Fibroblast of peridontal ligament (primary cell): Measurements from ENCODE around the gene NCR2.
A peak's percentile ranks its signal among the peaks of the same experiment; 100 is the strongest.

Experiments
- DNase-seq: peaks from one replicate; pipeline ENCODE4 v3.0.0-alpha.2; 2010; ENCODE audit errors: extremely low read depth

NCR2 gene

GRCh38 chr6:41359617-41360313, 24.4 kb downstream of the NCR2 start:
- DNase-seq, result no peak

GRCh38 chr6:41360314-41360685, 24.9 kb downstream of the NCR2 start:
- DNase-seq, result no peak

- DNase-seq, result no peak
Observed at GRCh38 chr6:41366150-41366549, 30.7 kb downstream of the NCR2 start.

GRCh38 chr6:41367061-41367460, 31.7 kb downstream of the NCR2 start:
- DNase-seq, result no peak

GRCh38 chr6:41367700-41368099, 32.3 kb downstream of the NCR2 start:
- peak; percentile 31 for DNase-seq

- no peak for DNase-seq
Observed at GRCh38 chr6:41370488-41371111, 35.2 kb downstream of the NCR2 start.

GRCh38 chr6:41371461-41371991, 36.1 kb downstream of the NCR2 start:
- peak; percentile 15 for DNase-seq

GRCh38 chr6:41371992-41372831, 36.8 kb downstream of the NCR2 start:
- DNase-seq, result peak; percentile 5

GRCh38 chr6:41372832-41373626, 37.6 kb downstream of the NCR2 start:
- DNase-seq, result no peak

- DNase-seq, result no peak
Observed at GRCh38 chr6:41373627-41373918, 38.2 kb downstream of the NCR2 start.

- DNase-seq, result no peak
Observed at GRCh38 chr6:41373919-41374617, 38.7 kb downstream of the NCR2 start.

- DNase-seq, result no peak
Observed at GRCh38 chr6:41374618-41375590, 39.5 kb downstream of the NCR2 start.

GRCh38 chr6:41375598-41376151, 40.3 kb downstream of the NCR2 start:
- no peak for DNase-seq

- DNase-seq, result no peak
Observed at GRCh38 chr6:41376176-41376575, 40.8 kb downstream of the NCR2 start.

- DNase-seq, result no peak
Observed at GRCh38 chr6:41377071-41377470, 41.7 kb downstream of the NCR2 start.

GRCh38 chr6:41379306-41379705, 43.9 kb downstream of the NCR2 start:
- no peak for DNase-seq

GRCh38 chr6:41386594-41386993, 51.2 kb downstream of the NCR2 start:
- DNase-seq, result no peak

GRCh38 chr6:41392246-41392645, 56.8 kb downstream of the NCR2 start:
- no peak for DNase-seq

- DNase-seq, result no peak
Observed at GRCh38 chr6:41396335-41396734, 60.9 kb downstream of the NCR2 start.

- DNase-seq, result no peak
Observed at GRCh38 chr6:41399424-41399823, 64.0 kb downstream of the NCR2 start.
